Effector memory CD4-positive, alpha-beta T cell (primary cell): Measurements from ENCODE around the gene SYNGAP1.
"Not testable (repeated sequence)": the region's sequence is repeated elsewhere in the genome, so short reads cannot be mapped to it uniquely, and the experiment has no call there.

Source experiments
- DNase-seq, 3 donors: peaks; one replicate each; pipeline ENCODE4 v3.0.0-alpha.2; 2020
- H3K27ac ChIP-seq: 2 replicates; pipeline ENCODE4 v1.7.0; 2013; ENCODE audit warnings: mild to moderate bottlenecking, low read length, moderate library complexity; ENCODE audit not compliant: insufficient read depth, poor library complexity, severe bottlenecking
- H3K27me3 ChIP-seq: replicated peaks from 2 replicates; pipeline ENCODE4 v1.7.0; 2013; ENCODE audit warnings: mild to moderate bottlenecking, low read length; ENCODE audit not compliant: insufficient read depth, control insufficient read depth, poor library complexity, severe bottlenecking
- H3K36me3 ChIP-seq: 2 replicates; pipeline ENCODE4 v1.7.0; 2013; ENCODE audit warnings: mild to moderate bottlenecking, low read length, moderate library complexity; ENCODE audit not compliant: control insufficient read depth, insufficient read depth
- H3K4me1 ChIP-seq: 2 replicates; pipeline ENCODE4 v1.7.0; 2013; ENCODE audit warnings: low read length, mild to moderate bottlenecking; ENCODE audit not compliant: control insufficient read depth, insufficient read depth, poor library complexity, severe bottlenecking
- H3K4me3 ChIP-seq: 2 replicates; pipeline ENCODE4 v1.7.0; 2013; ENCODE audit warnings: low read length, low read depth, mild to moderate bottlenecking; ENCODE audit not compliant: insufficient read depth, poor library complexity, severe bottlenecking
- H3K9me3 ChIP-seq: 2 replicates; pipeline ENCODE4 v1.7.0; 2013; ENCODE audit warnings: mild to moderate bottlenecking, low read length, moderate library complexity; ENCODE audit not compliant: control insufficient read depth

SYNGAP1 gene

DNA sequence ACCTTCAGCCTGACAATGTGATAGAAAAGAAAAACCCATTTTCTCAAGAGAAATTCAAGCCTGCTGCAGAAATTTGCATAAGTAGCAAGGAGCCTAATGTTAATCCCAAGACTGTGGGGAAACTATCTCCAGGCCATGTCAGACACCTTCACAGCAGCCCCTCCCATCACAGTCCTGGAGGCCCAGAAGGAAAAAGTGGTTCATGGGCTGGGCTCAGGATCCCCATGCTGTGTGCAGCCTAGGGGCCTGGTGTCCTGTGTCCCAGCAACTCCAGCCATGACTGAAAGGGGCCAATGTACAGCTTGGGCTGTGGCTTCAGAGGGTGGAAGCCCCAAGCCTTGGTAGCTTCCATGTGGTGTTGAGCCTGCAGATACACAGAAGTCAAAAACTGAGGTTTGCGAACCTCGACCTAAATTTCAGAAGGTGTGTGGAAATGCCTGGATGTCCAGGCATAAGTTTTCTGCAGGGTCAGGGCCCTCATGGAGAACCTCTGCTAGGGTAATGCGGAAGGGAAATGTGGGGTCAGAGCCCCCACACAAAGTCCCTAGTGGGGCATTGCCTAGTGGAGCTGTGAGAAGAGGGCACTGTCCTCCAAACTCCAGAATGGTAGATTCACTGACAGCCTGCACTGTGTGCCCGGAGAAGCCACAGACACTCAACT, 46.3 kb downstream of the SYNGAP1 start:
- H3K27ac ChIP-seq = no peak overlapping the region

DNA sequence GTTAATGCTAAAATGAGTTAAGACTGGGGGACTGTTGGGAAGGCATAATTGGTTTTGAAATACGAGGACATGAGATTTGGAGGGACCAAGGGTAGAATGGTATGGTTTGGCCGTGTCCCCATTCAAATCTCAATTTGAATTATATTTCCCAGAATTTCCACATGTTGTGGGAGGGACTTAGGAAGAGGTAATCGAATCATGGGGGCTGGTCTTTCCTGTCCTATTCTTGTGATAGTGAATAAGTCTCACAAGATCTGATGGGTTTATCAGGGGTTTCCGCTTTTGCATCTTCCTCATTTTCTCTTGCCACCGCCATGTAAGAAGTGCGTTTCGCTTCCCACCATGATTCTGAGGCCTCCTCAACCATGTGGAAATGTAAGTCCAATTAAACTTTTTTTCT, 47.2 kb downstream of the SYNGAP1 start:
- H3K4me1 ChIP-seq = no peaks in the 10 kb centered on the region
- no peaks in the 10 kb centered on the region for H3K36me3 ChIP-seq
- DNase-seq = no peak
- H3K27me3 ChIP-seq = no peaks in the 10 kb centered on the region
- no peak overlapping the region for H3K27ac ChIP-seq
- no peaks in the 10 kb centered on the region for H3K9me3 ChIP-seq
- no peak overlapping the region for H3K4me3 ChIP-seq

More for the DNA sequence above, 46.3 kb downstream of the SYNGAP1 start:
- Histone ChIP-seq H3K4me3 (no peak overlapping the region), H3K27me3 (no peaks in the 10 kb centered on the region), H3K9me3 (no peaks in the 10 kb centered on the region), H3K4me1 (no peaks in the 10 kb centered on the region), H3K36me3 (no peaks in the 10 kb centered on the region)
- DNase-seq = no peak

GRCh38 chr6:33469661-33470060, 49.8 kb downstream of the SYNGAP1 start:
- Histone ChIP-seq H3K4me3 (no peak overlapping the region), H3K27ac (no peak overlapping the region), H3K36me3 (no peaks in the 10 kb centered on the region), H3K4me1 (no peaks in the 10 kb centered on the region), H3K9me3 (no peaks in the 10 kb centered on the region), H3K27me3 (no peaks in the 10 kb centered on the region)
- no peak for DNase-seq

DNA sequence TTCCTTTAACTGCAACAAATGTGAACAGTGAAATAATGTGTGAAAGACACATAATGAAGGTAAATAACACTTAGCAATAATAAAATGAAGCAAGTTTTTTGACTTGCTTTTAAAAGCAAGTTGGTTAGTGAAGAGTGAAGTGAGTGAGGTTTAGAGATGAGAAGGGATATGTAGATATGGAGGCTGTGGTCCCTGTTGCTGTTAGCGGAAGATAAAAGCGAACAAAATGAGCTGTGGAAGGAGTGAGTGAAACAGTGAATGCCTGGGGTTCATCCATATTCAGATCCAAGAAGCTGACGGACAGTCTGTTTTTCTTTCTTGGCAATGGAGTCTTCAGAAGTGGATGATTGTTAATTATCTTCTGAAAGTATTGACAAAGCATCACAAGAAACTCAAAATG, 58.0 kb downstream of the SYNGAP1 start:
- H3K27ac ChIP-seq = no peak overlapping the region
- no peaks in the 10 kb centered on the region for H3K9me3 ChIP-seq
- DNase-seq = no peak
- no peaks in the 10 kb centered on the region for H3K4me1 ChIP-seq
- no peaks in the 10 kb centered on the region for H3K36me3 ChIP-seq
- no peak overlapping the region for H3K4me3 ChIP-seq
- H3K27me3 ChIP-seq = no peaks in the 10 kb centered on the region

DNA sequence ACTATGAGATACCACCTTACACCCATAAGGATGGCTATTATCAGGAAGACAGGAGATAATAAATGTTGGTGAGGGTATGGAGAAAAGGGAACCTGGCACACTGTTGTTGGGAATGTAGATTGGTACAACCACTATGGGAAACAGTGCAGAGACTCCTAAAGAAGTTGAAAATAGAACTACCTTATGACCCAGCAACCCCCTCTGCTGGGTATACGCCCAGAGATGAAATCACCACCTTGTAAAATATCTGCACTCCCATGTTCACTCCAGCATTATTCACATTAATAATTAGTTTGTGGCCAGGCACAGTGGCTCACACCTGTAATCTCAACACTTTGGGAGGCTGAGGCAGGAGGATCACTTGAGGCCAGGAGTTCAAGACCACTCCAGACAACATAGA, 61.3 kb downstream of the SYNGAP1 start:
- Histone ChIP-seq H3K9me3 (no peaks in the 10 kb centered on the region), H3K36me3 (no peaks in the 10 kb centered on the region), H3K4me3 (no peak overlapping the region), H3K27me3 (no peaks in the 10 kb centered on the region), H3K27ac (no peak overlapping the region), H3K4me1 (no peaks in the 10 kb centered on the region)
- DNase-seq = no peak

GRCh38 chr6:33482620-33483019, 62.8 kb downstream of the SYNGAP1 start:
- not testable (repeated sequence) for H3K36me3 ChIP-seq, H3K4me3 ChIP-seq, H3K9me3 ChIP-seq, DNase-seq, H3K27ac ChIP-seq, H3K4me1 ChIP-seq, H3K27me3 ChIP-seq

DNA sequence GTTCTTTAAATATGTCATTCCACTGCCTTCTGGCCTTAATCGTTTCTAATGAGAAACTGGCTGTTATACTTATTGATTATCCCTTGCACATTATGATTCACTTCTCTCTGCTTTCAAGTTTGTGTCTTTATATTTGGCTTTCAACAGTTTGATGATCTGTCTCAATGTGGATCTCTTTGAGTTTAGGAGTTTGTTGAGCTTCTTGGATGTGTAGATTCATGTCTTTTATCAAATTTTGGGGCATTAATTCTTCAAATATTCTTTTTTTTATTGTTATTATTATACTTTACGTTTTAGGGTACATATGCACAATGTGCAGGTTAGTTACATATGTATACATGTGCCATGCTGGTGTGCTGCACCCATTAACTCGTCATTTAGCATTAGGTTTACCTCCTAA, 63.8 kb downstream of the SYNGAP1 start:
- no peaks in the 10 kb centered on the region for H3K9me3 ChIP-seq
- no peaks in the 10 kb centered on the region for H3K4me1 ChIP-seq
- no peaks in the 10 kb centered on the region for H3K36me3 ChIP-seq
- H3K27ac ChIP-seq = no peak overlapping the region
- no peak overlapping the region for H3K4me3 ChIP-seq
- no peaks in the 10 kb centered on the region for H3K27me3 ChIP-seq
- no peak for DNase-seq

GRCh38 chr6:33484673-33485262, 64.9 kb downstream of the SYNGAP1 start:
- H3K27ac ChIP-seq, H3K9me3 ChIP-seq, H3K4me3 ChIP-seq, H3K27me3 ChIP-seq, H3K4me1 ChIP-seq, H3K36me3 ChIP-seq, DNase-seq: not testable (repeated sequence)

- not testable (repeated sequence) for H3K27ac ChIP-seq, DNase-seq, H3K36me3 ChIP-seq, H3K9me3 ChIP-seq, H3K4me1 ChIP-seq, H3K27me3 ChIP-seq, H3K4me3 ChIP-seq
These were observed 65.8 kb downstream of the SYNGAP1 start for GRCh38 chr6:33485680-33486079.

GRCh38 chr6:33488339-33488738, 68.5 kb downstream of the SYNGAP1 start:
- Histone ChIP-seq H3K27me3 (no peaks in the 10 kb centered on the region), H3K27ac (no peak overlapping the region), H3K9me3 (no peaks in the 10 kb centered on the region), H3K36me3 (no peaks in the 10 kb centered on the region), H3K4me3 (no peak overlapping the region), H3K4me1 (no peaks in the 10 kb centered on the region)
- DNase-seq = no peak
